ENCODE measurements around the gene PRM1.

The PRM1 gene, protein sequence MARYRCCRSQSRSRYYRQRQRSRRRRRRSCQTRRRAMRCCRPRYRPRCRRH

DNA sequence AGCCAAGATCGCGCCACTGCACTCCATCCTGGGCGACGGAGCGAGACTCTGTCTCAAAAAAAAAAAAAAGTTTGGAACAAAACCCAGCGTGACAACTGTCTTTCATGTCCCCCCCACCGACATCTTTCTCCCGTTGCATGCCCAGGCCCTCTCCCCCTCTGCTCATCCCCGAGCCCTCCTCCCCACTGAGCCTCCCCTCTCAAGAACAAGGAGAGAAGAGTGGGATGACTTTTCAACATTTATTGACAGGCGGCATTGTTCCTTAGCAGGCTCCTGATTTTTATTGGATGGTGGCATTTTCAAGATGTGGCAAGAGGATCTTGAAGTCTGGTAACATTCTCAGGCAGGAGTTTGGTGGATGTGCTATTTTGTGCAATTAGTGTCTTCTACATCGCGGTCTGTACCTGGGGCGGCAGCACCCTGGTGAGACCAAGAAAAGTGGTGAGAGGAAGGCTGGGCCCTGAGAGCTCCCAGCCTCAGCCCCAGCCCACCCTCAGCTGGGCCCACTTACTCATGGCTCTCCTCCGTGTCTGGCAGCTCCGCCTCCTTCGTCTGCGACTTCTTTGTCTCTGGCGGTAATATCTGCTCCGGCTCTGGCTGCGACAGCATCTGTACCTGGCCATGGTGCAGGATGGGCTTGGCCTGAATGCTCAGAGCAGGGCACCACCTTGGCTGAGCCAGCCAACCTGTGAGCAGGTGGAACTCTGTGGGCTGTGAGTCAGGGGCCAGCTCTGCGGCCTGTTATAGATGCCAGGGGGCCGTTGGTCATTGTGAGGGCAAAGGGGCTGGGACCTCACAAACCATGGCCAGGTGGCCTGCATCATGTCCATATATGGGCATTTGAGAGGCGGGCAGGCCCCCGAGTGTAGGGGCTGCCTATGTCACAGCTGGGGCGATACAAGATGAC is at the start of gene PRM1:
TSS of gene PRM1 (minus strand) at position 715 of the 907 bp plus-strand sequence. CDS start at position 623, 92 bp downstream.
- DNase-seq (ENCODE audit: low read depth in 2 of 2) = no peak

DNA sequence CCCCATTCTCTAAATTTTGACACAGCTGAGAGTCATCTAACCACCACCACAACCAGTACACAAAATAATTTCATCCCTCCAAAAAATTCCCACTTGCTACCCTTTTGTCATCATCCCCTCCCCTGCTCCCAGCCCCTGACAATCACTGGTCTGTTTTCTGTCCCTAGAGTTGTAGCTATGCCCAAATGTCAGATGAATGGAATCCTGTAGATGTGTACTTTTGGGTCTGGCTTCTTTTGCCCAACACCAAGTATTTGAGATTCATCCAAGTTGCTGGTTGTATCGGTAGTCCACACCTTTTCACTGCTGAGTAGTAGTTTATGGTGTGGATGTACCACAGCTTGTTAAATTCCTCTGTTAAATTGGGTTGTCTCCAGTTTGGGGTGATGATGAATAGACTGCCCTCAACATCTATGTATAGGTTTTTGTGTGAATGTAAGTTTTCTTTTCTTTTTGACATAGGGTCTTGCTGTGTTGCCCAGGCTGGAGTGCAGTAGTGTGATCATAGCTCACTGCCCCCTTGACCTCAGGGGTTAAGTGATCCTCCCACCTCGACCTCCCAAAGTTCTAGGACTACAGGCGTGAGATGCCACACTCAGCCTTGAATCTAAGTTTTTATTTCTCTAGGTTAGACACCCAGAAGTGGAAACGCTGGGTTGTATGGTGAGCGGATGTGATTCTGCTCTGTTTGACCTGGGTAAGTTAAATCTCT is 49.6 kb upstream of the PRM1 start:
- no peak for DNase-seq (ENCODE audit: low read depth in 2 of 2)

DNA sequence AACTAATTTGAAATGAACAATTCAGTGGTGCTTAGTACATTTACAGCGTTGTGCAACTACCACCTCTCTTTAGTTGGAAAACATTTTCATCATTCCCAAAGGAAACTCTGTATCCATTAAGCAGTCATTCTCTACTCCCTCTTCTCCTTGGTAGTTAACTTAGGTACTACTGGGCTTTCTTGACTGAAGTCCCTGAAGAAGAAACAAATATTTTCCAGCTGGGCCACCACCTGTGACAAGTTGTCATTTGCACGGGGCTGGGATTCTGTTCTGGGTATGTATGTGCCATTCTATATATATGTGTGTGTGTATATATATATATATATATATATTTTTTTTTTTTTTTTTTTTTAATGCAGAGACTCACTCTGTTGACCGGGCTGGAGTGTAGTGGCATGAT is 48.8 kb upstream of the PRM1 start:
- no peak for DNase-seq (ENCODE audit: low read depth in 2 of 2)

DNA sequence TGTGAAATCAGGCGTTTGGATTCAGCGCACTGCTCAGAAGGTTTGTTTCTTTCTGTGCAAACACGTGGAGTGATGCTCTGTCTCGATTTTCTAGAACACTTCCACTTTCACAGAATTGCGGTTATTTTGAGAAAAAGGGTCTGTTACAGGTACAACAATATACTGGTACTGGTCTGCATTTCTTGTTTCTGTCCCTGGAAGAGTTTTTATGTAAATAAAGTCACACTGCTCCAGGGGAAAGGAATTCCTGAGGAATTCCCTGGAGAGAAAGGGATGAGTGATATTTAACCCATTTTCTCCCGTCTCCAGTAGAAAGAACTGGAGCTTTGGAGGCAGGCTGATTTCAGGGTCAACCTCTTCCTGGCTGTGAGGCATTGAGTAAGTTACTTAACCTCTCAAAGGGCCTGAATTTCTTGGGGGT is 48.0 kb upstream of the PRM1 start:
- no peak for DNase-seq (ENCODE audit: low read depth in 2 of 2)

DNA sequence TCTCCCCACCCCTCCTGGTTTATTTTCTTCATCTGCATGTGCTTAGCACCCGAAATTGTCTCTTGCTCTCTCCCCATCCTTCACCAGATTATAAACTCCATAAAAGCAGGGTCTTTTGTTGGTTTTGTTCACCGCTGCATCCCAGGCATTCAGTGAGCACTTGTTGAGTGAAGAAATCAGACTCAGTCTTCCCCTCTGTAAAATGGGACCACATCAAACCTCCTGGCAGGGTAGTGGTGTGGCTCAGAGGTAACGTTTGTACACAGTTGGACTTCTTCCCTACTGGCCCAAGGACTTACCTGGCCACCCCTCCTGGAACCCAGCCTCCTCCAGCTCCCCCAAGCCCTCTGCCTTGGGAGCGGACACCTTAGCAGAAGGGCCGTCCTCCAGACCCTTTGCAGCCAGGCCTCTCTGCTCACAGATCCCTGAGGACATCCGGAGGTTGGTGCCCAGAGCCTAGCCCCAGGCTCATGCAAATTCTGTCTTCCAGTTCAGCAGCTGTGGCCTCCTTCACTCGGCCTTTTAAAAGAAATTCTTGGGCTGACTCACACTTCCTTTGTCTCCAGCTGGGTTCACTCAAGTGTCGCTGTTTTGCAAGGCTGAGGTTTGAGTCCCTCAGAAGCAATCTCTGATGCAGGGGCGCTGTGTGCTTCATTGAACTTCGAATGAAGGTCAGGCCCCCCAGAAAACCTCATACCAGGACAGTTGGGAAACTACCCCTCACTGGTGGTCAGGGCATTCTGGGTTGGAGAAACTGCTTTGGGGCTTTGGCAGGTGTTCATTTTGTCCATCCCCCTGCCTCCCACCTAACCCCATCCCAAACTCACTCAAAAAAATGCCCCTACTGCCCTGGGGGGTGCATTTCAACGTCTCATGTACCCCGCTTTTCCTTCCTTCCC is 47.3 kb upstream of the PRM1 start:
- DNase-seq (ENCODE audit: low read depth in 2 of 2) = peak; percentile 23 to 25

DNA sequence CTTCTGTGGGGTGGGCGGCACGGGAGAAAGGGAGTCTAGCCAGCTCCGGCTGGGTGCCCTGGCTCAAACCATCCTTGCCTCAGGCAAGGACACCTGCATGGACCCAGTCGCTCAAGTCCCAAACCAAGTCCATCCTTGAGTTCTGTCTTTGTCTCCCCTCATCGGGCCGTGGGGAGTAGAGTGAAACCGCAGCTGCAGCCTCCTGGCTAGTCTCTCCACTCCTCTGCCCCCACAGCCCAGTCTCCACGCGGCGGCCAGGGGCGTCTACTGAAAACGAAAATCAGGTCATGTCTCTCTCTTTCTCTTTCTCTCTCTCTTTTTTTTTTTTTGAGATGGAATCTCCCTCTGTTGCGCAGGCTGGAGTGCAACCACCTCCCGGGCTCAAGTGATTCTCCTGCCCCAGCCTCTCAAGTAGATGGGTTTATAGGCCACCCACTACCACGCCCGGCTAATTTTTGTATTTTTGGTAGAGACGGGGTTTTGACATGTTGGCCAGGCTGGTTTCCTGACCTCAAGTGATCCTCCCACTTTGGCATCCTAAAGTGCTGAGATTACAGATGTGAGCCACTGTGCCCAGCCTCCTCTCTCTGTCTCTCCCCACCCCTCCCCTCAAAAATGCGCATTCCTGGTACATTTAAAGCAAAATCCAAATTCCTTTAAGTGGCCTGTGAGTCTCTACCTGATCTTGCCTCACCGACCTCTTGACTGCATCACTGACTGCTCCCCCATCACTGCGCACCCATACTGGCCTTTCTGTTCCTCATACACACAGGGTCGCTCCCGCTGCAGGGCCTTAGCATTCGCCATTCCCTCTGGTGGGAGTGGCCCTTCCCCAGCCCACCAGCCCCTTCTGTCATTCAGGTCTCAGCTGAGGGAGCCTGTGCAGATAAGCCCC is 46.4 kb upstream of the PRM1 start:
- no peak for DNase-seq (ENCODE audit: low read depth in 2 of 2)

DNA sequence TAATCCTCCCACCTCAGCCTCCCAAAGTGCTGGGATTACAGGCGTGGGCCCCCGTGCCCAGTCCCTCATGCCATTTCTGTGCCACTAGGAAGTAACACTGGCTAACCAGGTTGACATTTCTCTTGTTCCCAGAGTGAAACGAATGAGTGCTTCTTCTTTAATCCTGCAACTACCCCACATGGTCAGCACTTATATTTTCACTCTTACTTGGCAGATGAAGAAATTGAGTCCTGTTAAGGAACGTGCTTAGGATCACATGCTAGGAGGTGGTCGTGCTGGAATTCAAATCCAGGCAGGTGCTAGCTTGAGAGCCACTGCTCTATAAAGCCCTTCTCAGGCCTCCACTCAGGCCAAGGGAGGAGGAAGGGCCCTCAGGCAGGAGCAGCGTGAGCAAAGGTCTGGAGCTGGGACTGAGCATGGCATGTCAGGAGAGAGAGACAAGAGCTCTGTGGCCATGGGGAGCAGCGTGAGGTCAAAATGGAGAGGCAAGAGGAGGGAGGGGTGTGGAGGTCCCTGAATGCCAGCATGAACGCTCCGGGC is 45.7 kb upstream of the PRM1 start:
- no peak for DNase-seq (ENCODE audit: low read depth in 2 of 2)

DNA sequence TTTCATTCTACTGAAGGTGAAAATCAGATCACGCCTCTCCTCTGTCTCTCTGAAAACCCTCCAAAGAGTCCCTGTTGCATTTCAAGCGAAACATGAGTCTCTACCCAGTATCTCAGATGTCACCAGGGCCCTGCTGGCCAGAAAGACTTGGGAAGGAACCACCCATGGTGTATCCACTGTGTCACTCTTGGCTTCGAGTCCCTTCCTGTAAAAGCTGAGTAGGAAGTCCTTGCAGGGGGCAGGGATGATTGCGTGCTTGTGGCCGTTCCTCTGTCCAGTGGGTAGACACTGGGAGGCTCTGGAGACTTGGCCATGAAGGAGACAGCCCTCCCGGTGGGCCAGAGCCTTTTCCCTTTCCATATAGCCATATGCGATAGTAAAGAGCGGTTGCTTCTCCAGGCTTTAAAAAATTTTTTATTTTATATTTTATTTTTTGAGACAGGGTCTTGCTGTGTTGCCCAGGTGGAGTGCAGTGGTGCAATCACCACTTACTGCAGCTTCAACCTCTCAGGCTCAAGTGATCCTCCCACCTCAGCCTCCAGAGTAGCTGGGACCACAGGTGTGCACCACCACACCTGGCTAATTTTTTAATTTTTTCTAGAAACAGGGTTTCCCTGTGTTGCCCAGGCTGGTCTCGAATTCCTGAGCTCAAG is 45.1 kb upstream of the PRM1 start:
- no peak for DNase-seq (ENCODE audit: low read depth in 2 of 2)

DNA sequence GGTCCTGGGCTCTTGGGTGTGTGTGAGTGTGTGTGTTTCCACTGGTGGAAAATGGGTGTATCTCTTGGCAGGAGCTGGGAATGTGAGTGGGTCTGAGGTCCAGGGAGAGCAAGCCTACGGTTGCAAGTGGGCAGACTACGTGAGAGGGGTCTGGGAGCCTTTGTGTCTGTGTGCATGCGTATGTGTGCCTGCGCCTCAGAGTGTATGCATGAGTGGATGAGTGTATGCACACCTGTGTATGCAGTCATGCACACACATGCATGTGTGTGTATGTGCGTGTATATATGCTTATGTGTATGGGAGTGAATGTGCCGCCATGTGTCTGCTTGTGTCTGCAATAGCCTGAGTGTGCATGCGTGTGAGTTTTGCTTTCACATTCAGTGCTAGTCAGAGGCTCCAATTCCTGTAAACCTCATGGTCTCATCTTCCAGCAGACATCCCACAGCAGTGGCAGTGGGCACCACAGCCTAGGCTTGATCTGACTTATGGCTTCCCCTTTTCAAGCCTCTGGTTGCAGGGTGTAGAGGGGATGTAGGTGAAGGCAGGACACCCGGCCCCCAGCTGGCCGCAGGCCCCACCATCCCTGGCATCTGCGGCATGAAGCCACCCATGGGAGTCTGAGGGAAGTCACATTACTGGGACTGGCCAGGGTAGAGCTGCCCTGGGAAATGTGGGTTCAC is 44.4 kb upstream of the PRM1 start:
- no peak for DNase-seq (ENCODE audit: low read depth in 2 of 2)

DNA sequence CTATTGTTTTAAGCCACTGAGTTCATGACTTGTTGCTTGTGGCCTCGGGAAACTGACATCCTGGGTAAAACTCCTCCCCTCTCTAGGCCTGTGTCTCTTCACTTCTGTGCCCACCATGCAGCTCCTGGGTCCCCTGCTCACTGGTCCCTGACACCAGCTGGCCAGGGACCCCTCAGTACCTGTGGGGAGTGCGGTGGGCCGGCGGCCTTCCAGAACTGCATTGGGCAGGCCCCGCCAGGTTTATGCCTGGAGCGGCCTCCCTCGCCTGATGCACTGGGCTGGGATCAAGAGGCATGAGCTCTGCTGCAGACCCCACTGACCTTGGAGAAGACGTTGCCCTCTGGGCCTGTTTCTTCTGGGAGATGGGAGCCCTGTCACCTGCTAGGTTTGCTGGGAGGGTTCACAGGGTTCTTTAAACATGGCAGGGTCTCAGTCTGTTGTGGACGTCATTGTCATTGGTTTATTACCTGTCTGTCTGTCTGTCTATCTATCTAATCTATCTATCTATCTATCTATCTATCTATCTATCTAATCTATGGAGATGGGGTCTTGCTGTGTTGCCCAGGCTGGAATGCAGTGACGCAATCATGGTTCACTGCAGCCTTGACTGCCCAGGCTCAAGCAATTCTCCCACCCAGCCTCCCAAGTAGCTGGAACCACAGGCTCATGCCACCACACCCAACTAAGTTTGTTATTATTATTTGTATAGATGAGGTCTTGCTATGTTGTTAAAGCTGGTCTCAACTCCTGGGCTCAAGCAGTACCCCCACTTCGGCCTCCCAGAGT is 42.6 kb upstream of the PRM1 start:
- no peak for DNase-seq (ENCODE audit: low read depth in 2 of 2)

DNA sequence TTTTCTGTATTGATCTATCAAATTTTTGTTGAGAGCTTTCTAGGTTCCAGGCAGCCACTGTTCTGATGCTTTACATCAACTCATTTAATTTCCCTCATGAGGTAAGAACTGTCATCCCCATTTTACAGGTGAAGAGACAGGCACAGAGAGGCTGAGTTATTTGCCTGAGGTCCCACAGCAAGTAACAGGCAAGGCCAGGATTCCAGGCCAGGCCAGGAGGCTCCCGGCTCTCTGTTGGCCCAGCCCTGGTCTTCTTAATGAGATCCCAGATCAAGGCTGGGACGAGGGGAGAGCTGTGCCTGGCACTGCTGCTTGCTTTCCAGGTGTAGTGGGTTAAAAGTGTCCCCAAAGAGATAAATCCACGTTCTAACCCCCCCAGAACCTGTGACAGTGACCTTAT is 41.7 kb upstream of the PRM1 start:
- DNase-seq (ENCODE audit: low read depth in 2 of 2) = no peak

DNA sequence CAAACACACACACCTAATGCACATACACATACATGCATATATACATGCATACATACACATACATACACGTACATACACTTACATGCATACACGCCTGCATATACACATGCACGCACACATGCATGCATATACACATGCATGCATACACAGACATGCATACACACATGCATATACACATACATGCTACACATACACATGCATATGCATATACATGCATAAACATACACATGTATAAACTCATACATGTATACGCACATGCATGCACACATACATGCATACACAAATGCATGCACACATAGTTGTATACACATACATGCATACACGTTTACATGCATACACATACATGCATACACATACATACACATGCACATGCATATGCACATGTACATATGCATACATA is 40.5 kb upstream of the PRM1 start:
- no peak for DNase-seq (ENCODE audit: low read depth in 2 of 2)

DNA sequence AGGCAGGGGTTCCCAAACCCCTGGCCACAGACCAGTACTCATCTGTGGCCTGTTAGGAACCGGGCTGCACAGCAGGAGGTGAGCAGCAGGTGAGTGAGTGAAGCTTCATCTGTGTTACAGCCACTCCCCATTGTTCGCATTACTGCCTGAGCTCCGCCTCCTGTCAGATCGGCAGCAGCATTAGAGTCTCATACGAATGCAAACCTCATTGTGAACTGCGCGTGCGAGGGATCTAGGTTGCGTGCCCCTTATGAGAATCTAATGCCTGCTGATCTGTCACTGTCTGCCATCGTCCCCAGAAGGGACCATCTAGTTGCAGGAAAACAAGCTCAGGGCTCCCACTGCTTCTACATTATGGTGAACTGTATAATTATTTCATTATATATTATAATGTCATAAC is 39.0 kb upstream of the PRM1 start:
- DNase-seq (ENCODE audit: low read depth in 2 of 2) = no peak

DNA sequence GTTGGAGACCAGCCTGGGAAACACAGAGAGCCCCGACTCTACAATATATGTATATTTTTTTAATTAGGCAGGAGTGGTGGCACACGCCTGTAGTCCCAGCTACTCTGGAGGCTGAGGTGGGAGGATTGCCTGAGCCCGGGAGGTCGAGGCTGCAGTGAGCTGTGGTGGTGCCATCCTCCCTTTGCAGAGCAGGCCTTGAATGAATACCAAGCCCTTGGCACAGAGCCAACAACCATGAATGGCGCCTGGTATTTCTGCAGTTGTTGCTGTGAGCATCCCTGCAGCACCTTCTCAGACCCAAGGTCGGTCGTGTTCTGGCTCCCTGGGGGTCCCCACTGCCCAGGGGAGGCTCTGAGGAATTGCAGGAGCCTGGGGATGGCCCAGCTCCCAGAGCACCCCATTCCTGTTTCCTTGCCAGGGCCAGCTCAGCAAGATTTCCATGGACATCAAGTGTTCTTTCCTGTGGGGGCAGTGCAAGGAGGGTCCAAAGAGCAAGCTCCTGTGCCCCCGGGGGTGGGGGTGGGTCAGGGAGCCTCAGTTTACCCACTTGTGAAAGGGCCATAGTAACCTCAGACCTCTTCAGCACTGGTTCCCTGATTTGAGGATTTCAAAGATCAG is 38.5 kb upstream of the PRM1 start:
- DNase-seq (ENCODE audit: low read depth in 2 of 2) = no peak

DNA sequence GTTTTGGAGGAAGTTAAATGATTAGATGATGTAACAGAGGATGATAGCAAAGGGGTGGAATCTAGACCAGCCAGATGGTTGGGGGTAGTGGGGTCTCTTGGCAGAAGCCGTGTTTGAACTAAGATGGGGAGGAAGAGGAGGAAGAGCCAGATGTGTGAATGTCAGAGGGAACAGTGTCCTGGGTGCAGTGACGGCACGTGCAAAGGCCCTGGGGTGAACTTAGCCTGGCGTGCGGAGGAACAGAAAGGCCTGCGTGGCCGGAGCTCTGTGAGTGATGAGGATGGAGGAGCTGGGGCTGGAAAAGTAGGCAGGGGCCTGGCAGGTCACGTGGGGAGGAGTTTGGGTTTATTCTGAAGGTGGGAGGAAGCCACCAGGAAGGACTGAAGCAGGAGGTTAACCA is 37.7 kb upstream of the PRM1 start:
- no peak for DNase-seq (ENCODE audit: low read depth in 2 of 2)

DNA sequence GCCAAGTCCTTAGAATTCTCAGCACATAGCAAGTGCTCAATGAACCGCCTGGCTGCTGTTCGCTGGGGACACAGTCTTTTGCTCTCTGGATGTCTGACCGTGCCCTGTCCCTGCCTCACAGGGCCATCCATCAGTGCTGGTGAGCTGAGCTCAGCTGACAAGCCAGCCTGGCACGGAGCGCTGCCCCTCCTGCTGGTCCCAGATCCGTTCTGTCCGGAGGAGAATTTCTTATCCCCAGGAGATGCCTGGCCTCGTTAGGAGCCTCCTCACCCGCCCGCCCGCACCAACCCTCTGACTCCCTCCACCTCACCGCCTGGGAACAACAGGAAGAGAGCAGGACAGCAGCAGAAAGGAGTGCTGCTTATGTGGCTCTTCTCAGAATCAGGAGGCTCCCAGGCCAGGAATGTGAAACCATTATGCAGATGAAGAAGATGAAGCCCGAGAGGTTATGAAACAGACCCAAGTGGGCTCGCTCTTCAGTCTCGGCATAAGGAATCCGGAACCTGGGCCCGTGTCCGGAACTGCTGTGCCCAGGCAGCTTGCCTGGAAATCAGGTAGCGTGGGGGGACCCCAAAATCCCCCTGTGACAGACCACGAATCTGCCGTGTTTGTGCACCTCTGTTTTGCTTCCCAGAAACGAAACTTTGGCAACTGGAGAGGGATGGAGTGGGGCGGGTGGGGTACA is 35.3 kb upstream of the PRM1 start:
- no peak for DNase-seq (ENCODE audit: low read depth in 2 of 2)

DNA sequence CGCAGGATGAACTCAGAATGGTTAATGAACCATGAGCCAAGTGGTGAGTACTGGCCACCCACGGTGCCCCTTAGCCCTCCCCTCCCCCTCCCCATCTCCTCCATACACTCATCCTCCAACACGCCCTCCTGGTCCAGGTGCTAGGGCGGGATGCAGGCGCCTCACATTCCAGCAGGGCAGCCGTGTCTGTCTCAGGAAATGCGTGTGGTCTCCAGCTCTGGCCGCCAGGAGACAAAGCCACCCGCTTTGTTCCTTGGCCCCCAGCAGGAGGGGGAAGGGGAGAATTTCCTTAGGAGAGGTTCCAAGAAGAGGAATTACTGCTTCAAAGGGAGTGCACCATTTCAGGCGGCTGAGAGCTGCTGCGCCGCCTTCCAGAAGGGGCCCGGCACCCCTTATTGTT is 34.4 kb upstream of the PRM1 start:
- no peak for DNase-seq (ENCODE audit: low read depth in 2 of 2)

Data from stimulated activated CD8-positive, alpha-beta memory T cell treated with anti-CD3 and anti-CD28 coated beads, Interleukin-7, amount 100 ng/mL, for 1 hour (primary cell).